HG02884 (cell line): Measurements from ENCODE around the gene GRK1.
"Not testable (repeated sequence)": the region's sequence is repeated elsewhere in the genome, so short reads cannot be mapped to it uniquely, and the experiment has no call there.

ENCODE experiments used
- ATAC-seq: cut with Tn5 transposase; IDR thresholded peaks from one replicate; pipeline ENCODE4 v1.9.1; 2021; ENCODE audit warnings: mild to moderate bottlenecking, moderate library complexity; ENCODE audit not compliant: unreplicated experiment

The GRK1 gene

DNA sequence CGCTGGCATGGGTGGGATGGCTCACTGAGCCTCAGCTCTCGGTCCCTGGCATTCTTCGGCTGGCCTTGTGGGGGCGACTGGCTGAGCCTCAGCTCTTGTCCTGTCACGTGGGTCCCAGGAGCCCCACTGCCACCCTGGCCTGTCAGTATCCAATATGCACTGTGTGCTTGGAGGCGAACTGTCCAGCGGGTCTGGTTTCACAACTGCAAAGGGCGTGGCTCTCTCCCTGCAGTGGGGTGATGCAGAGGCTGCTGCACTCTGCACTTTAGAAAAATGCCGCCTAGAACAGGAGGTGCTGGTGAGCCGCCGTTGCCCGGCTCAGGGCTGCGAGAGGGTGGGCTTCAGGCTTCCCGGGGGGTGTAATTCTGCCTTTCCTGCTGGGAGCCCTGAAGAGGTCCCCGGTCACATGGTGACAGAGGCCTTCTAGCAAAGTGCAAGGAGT lies 75.0 kb downstream of the GRK1 start:
- no peak for ATAC-seq

DNA sequence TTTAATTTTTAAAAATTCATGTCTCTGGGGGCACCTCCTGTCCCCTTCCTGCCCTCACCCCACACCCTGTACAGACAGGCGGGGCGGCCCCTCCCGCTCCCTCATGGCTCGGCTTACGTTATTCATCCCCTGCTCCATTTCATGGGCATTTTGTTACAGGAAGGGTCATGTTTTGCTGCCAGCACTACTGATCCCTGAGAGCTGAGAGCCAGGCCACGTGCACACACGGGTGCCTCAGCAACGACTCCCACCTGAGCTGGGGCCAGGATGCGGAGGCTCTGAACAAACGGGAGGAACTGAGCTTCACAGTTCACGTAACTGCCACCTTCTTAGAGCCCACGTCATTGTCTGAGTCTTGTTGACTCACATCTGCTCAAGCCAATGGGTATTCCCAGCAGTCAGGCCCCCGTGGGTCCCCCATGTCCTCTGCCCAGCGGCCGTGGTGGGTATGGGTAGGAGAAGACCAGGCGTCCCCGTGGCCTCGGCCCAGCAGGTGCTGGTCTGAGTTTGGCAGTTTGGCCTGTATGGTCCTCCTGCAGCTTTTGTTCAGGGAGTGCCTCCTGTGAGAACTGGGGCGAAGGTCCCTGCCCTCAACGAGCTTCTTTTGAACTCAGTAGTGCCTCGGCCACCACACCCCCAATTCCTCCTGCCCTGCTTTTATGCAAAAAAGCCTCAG lies 75.6 kb downstream of the GRK1 start:
- ATAC-seq = no peak

DNA sequence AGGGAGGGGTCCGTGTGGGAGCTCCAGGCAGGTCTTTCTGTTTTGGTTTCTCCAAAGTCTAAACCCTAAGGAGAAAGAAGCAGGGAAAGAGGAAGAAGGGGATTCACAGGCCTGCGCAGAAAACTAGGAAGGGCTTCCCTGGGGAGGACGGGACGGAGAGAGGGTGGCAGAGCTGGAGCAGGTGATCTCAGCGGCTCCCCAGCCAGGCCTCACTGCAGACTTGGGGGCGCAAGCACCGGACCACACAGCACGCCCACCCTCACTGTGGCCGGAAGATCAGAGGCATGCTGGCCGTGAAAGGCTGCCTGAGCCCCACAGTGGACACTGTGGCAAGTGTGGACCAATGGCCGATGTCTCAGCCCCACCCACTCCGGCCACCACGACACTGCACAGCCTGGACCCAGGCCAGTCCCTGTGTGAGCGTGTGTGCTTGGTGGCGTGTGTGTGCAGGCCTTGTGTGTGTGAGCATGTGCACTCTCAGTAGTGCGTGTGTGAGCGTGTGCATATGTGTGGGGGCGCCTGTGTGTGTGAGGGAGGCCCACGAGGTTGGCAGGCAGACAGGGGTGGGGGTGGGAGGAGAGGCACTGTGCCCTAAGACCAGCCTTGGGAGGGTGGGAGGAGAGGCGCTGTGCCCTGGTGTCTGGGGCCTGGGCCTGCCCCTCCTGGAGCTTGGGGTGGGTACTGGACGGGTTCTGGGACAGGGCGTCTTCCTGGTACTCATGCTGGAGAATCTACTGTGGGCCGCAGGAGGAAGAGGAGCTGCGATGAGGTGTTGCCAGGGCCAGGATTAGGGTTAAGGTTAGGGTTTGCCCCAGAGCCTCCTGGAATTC lies 76.6 kb downstream of the GRK1 start:
- ATAC-seq = no peak

DNA sequence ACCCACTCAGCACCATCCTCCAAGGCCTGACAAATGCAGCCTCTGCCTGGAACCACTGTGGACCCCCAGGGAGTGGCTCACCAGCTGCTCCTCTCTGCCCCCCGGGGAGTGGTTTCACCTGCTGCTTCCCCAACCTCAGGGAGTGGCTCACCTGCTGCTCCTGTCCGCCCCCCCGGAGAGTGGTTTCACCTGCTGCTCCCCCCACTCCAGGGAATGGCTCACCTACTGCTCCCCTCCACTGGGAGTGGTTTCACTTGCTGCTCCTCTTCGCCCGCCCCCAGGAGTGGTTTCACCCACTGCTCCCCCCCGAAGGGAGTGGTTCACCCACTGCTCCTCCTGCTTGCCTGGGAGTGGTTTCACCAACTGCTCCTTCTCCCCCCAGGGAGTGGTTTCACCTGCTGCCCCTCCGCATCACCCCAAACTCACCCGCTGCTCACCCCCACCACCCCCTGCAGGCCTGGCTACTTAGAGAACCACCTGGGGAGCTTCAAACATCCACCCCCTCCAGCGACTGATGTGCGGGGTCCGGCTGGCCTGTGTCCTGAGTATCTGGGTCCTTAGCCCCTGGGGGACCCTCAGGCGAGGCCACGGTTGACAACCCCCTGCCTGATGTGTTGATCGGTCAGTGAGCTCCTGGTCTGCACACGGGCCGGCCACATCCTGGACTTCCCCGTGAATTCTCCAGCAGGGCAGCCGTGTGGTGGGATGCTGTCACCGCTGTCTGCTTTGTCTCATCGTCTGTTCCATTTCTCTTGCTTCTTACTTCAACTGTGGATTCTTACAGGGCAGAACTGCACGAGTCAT lies 77.4 kb downstream of the GRK1 start:
- ATAC-seq = no peak

DNA sequence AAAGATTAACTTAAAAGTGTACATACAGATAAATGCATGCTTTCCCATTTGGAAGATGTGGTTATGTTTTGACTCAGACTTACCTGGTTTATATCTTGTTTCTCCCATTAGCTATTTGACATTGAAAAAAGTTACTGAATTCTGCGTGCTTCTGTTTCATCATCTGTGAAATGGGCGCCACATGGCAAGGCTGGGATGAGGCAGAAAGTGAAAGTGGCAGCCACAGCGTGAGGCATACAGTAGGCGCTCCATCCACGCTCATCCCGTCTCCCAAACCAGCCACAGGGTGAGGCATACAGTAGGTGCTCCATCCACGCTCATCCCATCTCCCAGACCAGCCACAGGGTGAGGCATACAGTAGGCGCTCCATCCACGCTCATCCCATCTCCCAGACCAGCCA lies 78.0 kb downstream of the GRK1 start:
- ATAC-seq = no peak

DNA sequence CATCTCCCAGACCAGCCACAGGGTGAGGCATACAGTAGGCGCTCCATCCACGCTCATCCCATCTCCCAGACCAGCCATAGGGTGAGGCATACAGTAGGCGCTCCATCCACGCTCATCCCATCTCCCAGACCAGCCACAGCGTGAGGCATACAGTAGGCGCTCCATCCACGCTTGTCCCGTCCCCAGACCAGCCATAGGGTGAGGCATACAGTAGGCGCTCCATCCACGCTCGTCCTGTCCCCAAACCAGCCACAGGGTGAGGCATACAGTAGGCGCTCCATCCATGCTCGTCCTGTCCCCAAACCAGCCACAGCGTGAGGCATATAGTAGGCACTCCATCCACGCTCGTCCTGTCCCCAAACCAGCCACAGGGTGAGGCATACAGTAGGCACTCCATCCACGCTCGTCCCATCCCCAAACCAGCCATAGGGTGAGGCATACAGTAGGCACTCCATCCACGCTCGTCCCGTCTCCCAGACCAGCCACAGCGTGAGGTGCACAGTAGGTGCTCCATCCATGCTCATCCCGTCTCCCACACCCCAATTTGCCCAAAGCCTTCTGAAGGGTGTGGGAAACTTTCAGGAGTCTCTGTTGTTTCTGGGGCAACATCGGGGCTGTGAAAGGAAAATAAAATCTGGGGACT lies 78.6 kb downstream of the GRK1 start:
- not testable (repeated sequence) for ATAC-seq

DNA sequence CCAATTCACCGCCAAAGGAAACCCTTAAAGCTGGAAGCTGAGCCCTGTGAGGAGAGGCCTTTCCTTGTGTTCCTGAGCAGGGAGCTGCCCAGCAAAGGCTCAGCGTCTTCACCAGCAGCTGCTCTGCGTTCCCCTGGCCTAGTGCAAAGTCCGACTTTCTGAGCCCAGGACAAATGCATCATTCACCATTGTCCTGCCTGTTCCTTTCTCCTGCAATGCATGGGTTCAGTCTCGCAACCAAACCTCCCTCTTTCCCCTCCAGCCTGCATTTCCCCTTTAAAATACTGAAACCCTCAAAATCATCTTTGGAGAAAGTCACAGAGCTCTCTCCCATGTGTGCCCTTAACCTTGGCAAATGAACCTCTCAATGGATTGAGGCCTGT lies 79.1 kb downstream of the GRK1 start:
- ATAC-seq = no peak

DNA sequence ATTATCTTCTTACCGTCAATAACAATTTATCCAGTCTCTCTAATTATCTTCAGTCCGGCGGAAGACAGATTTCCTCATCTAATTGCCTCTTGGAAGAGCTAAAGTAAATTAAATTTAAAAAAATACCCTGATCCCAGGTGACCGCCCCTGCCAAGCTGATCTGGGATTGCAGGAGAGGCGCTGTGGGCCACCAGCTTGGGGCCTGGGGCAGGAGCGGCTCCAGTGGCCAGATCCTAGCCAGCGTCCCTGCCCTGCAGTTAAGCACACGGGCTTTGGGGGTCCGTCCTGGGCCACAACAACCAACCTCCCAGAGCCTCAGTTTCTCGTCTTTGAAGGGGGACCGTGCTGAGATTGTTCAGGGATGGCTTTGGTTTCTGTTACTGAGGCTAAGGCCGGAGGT lies 79.7 kb downstream of the GRK1 start:
- ATAC-seq = no peak

DNA sequence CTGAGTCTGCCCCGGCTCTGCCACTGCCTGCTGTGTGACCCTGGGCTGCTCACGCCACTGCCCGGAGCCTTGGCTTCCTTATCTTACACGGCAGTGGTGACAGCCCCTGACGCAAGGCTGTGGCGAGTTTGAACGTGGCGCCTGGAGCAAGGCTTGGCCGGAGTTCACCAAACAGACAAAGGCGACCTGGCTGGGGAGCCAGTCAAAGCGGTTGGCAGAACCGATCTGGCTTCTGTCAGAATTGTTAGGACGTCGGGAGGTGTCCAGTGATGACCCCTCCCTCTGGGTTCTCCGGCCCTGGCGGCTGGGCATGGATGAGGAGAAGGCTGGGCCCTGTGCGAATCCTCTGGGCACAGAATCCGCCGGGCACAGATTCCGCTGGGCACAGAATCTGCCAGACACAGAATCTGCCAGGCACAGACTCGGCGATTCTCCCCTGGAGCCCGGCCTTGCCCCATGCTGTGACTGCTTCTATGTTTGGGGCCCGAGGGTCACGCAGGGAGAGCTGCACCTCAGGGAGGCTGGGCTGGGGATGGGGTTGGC lies 80.3 kb downstream of the GRK1 start:
- no peak for ATAC-seq

DNA sequence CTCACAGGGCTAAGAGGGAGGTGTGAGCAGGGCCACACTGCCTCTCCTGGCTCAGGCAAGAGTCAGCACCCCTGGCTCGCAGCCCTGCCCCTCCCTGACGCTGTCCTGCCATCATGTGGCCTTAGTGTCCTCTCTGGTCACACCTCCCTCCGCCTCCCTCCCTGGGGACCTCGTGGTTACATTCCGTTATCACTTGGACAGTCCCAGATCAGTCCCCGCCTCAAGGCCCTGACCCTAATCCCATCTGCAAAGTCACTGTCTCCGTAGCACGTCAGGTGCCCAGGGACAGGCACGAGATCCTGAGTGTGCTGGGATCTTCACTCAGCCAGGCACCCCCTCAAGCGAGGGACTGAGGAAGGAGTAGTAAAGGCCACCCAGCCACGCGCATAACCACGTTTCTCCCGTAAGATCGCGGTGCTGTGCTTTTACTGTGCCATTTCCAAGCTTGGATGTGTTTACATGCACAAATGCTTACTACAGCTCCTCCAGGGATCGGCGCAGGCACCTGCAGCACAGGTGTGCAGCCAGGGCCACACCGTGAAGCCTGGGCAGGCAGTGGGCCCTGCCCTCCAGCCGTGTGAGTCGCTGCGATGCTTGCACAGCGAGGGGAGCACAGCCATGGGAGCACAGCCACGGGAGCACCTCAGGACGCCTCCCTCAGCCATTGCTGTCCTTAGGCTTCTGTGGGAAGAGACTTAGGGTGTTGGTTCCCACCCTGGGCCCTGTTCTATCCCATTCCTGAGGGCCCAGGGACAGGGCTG lies 81.3 kb downstream of the GRK1 start:
- ATAC-seq = no peak

DNA sequence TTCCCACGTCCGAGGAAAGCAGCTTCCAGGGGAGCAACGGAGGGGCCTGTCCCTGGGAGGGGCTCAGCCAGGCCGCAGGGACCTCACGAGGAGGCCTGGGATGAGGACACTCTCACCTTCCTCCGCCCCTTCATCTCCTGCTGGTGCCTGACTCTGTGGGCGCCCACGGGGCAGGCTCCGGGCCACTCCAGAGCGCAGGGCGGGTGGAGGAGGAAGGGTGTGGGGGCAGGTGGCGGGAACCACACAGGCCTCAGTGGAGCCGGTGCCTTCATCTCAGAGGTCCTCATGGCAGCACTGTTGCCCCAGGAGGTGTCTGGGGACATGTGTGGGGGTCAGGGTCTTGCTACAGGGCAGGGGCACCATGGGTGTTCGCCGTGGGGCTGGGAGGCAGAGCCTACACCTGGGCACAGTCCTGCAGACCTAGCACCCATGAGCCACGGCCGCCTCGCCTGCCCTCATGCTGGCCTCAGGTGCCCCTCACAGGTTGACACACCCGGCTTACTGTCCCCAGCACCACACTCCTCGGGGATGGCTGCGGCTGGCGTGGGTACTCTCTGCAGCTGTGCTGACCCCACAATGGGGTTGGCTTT lies 81.9 kb downstream of the GRK1 start:
- ATAC-seq = no peak

DNA sequence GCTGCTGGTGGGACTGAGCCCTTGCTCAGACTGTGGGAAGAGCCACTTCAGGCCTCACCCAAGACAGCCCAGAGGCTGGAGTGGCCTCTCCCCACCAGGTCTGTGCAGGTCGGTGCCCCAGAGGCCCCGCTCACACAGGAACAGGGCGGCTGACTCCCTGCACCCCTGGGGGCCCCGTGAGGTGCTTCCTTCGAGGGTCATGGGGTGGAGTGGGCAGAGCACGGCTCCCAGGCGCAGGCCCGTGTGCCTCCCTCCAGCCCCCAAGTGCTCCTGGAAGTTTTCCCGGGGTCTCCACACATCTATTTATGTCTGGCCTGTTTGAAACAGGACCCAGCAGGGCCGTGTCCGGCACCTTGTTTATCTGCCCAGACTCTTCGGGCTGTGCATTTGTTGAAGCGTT lies 82.5 kb downstream of the GRK1 start:
- no peak for ATAC-seq

DNA sequence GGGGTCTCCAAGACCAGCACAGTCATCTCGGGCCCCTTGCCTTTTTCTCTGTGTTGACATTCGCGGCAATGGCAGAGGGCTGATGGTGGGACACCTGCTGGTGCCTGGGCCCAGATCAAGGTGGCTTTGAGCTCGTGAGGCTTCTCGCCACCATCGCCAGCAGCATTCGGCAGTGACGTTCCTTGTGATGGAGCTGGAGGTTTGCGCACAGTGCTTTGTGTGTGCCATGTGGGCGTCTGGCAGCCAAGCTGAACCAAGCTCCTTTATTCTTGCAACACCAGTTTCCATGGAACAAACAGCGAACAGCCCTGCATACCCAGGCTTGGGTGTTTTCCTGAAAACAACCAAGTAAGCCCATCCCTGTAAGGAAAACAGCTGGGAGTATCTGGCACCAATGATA lies 82.9 kb downstream of the GRK1 start:
- no peak for ATAC-seq

DNA sequence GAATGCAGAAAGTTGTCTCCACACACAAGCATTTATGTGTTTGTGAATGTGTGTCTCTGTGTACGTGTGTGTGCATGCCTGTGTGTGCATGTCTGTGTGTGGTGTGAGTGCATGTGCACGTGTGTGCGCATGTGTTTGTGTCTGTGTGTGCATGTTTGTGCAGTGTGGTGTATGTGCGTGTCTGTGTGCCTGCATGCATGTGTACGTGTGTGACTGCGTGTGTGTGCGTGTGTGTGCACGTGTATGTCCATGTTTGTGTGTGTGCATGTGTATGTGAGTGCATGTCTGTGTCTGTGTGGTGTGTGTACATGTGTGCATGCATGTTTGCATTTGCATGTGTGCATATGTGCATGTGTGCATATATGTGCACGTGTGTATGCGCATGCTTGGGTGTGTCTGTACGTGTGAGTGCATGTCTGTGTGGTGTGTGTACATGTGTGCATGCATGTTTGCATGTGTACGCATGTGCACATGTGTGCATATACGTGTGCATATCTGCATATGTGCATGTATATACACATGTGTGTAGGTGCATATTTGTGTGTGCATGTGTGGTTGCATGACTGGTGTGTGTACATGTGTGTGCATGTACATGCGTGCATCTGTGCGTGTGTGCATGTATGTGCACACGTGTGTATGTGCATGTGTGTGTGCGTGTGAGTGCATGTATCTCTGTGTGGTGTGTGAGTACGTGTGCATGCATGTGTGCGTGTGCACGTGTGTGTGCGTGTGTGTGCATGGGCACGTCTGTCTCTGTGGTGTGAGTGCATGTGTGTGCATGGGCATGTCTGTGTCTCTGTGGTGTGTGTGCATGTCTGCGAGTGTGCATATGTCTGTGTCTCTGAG lies 83.8 kb downstream of the GRK1 start:
- ATAC-seq = no peak

DNA sequence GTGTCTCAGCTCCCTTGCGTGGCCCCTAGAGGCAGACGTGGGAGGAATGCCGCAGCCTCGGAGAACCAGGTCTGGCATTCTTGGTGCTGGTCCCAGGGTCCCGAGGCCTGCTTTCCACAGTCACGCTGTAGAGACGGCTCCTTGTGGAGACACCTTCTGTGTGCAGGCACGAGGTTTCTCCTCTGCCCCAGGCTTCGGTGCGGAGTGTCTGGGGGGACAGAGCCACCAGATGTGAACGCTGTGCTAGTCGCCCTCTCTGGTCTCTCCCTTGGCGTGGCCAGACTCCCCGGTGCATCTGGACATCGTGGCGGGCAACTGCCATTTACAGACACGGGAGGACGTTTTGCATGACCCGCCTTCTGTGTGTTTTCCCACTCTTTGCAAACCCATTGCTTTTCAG lies 84.5 kb downstream of the GRK1 start:
- no peak for ATAC-seq

DNA sequence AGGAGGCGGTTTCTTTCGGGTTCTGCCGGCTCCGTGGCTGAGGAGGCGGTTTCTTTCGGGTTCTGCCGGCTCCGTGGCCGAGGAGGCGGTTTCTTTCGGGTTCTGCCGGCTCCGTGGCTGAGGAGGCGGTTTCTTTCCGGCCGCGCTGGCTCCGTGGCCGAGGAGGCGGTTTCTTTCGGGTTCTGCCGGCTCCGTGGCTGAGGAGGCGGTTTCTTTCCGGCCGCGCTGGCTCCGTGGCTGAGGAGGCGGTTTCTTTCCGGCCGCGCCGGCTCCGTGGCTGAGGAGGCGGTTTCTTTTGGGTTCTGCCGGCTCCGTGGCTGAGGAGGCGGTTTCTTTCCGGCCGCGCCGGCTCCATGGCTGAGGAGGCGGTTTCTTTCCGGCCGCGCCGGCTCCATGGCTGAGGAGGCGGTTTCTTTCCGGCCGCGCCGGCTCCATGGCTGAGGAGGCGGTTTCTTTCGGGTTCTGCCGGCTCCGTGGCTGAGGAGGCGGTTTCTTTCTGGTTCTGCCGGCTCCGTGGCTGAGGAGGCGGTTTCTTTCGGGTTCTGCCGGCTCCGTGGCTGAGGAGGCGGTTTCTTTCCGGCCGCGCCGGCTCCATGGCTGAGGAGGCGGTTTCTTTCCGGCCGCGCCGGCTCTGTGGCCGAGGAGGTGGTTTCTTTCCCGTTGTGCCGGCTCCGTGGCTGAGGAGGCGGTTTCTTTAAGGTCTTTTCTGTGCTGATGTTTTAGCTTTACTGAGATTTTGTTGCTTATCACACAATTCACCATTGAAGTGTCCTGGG lies 85.4 kb downstream of the GRK1 start:
- not testable (repeated sequence) for ATAC-seq

DNA sequence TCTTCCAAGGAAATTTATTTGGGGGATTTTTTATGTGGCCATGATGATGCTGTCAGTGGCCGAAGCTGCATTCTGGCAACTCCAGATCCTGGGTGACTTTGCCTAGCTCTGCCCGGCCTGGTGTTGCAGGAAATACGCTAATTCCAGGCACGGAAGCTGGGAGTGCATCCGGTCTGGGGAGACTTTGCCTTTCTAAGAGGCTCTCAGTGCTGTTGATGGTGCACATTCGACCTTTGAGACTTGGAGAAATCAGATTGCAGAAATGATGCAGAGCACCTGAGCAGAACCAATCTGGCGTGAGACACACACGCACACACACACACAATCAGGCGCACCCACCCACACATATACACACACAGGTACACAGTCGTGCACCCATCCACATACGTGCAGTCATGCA lies 86.2 kb downstream of the GRK1 start:
- no peak for ATAC-seq

DNA sequence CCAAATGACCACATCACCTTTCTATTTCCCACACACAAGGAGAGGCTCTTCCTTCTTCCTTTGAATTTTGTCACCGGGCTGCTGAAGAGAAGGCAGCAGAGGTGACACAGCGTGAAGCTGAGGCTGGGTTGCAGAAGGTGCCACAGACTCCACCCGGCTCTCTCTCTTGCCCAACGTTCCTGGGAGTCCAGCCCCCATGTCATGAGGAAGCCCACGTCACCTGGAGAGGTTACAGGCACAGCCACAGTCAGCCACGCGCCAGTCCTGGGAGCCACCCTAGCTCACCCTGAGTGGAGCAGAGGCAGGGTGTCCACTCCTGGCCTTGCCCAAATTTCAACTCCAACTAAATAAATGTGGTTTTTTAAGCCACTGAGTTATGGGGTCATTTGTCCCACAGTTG lies 87.2 kb downstream of the GRK1 start:
- ATAC-seq = no peak
